Nephron progenitor cell (in vitro differentiated cells): ENCODE results near the gene GFRA1.

Experiments
- DNase-seq: peaks from one replicate; pipeline ENCODE4 v3.0.0; 2021
- H3K27ac Mint-ChIP-seq: 2 replicates; pipeline ENCODE4 v1.8.0; 2021; ENCODE audit warnings: mild to moderate bottlenecking, moderate library complexity, mixed read lengths
- H3K27me3 Mint-ChIP-seq: 2 replicates; pipeline ENCODE4 v1.8.0; 2021; ENCODE audit warnings: mild to moderate bottlenecking, low read depth, mixed read lengths; ENCODE audit not compliant: poor library complexity
- H3K36me3 Mint-ChIP-seq: 2 replicates; pipeline ENCODE4 v1.8.0; 2021; ENCODE audit warnings: low read depth, mixed read lengths
- H3K4me1 Mint-ChIP-seq: 2 replicates; pipeline ENCODE4 v1.8.0; 2021; ENCODE audit warnings: mixed read lengths
- H3K4me3 Mint-ChIP-seq: 2 replicates; pipeline ENCODE4 v1.8.0; 2021; ENCODE audit warnings: mild to moderate bottlenecking, moderate library complexity, mixed read lengths
- H3K9me3 Mint-ChIP-seq: 2 replicates; pipeline ENCODE4 v1.8.0; 2021; ENCODE audit warnings: mild to moderate bottlenecking, moderate library complexity, mixed read lengths
- CTCF ChIP-seq: fragments of 200-600 bp; sonication (generic); IDR thresholded peaks from 2 replicates; pipeline ENCODE4 v1.5.0; 2021; ENCODE audit warnings: antibody characterized with exemption

GFRA1 gene

GRCh38 chr10:116185199-116185867 is 87.7 kb downstream of the GFRA1 start:
- no peak for DNase-seq
- TF ChIP-seq CTCF: no peak
- Mint-ChIP-seq H3K27ac (no peak overlapping the region), H3K4me1 (peaks cover 30% of the 10 kb centered on the region), H3K36me3 (no peaks in the 10 kb centered on the region), H3K4me3 (no peak overlapping the region), H3K27me3 (peaks cover 27% of the 10 kb centered on the region), H3K9me3 (no peaks in the 10 kb centered on the region)

DNA sequence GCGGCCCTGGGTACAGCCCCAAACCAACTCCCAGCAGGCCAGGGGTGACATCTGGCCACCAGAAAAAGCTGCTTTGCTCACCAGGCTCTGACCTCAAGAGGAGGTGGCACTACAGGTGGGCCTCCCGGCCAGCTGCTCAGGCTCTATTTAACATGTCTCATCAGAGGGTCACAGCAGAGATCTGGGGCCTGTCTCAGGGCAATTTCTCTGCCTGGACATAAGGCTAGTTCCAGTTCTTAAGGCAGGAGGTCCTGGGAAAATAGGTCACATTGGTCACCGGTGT is 88.6 kb downstream of the GFRA1 start:
- Mint-ChIP-seq H3K4me3 (no peak overlapping the region), H3K9me3 (no peaks in the 10 kb centered on the region), H3K36me3 (no peaks in the 10 kb centered on the region), H3K4me1 (peaks cover 30% of the 10 kb centered on the region), H3K27ac (no peak overlapping the region), H3K27me3 (peaks cover 25% of the 10 kb centered on the region)
- TF ChIP-seq CTCF: no peak
- no peak for DNase-seq

- Mint-ChIP-seq H3K4me1 (peaks cover 30% of the 10 kb centered on the region), H3K9me3 (no peaks in the 10 kb centered on the region), H3K36me3 (no peaks in the 10 kb centered on the region), H3K4me3 (no peak overlapping the region), H3K27ac (no peak overlapping the region), H3K27me3 (peaks cover 23% of the 10 kb centered on the region)
- DNase-seq: peak; percentile 45
- no peak for TF ChIP-seq CTCF
These were observed 89.1 kb downstream of the GFRA1 start for GRCh38 chr10:116183733-116184511.

DNA sequence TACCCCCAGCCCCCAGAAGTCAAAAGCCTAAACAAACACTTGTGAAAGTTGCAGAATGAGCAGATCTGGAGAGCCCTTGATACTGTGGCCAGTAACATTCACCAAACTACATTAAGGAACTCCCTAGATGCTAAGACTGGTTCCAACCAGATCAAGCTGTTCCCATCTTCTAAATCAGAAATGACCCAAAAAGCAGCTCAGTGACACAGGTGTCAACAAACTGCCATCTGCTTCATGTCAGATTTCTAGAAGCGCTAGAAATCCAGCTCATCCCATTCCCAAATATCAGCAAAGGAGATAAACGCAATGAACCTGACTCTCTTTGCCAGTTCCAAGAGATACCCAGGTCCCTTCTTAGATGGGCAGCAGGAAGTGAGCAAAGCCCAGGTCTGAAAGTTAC is 90.6 kb downstream of the GFRA1 start:
- no peaks in the 10 kb centered on the region for H3K9me3 Mint-ChIP-seq
- H3K4me3 Mint-ChIP-seq: no peak overlapping the region
- H3K4me1 Mint-ChIP-seq: peaks cover 23% of the 10 kb centered on the region

GRCh38 chr10:116178086-116178605 is 94.9 kb downstream of the GFRA1 start:
- Mint-ChIP-seq H3K4me1 (no peaks in the 10 kb centered on the region), H3K27ac (no peak overlapping the region)
- no peak for DNase-seq

More for the DNA sequence above, 90.6 kb downstream of the GFRA1 start:
- TF ChIP-seq CTCF: no peak
- Mint-ChIP-seq H3K27ac (no peak overlapping the region), H3K27me3 (peaks cover 23% of the 10 kb centered on the region), H3K36me3 (no peaks in the 10 kb centered on the region)
- DNase-seq: no peak

More at GRCh38 chr10:116178086-116178605, 94.9 kb downstream of the GFRA1 start:
- Mint-ChIP-seq H3K36me3 (no peaks in the 10 kb centered on the region), H3K27me3 (peaks cover 27% of the 10 kb centered on the region), H3K4me3 (no peak overlapping the region), H3K9me3 (no peaks in the 10 kb centered on the region)
- no peak for TF ChIP-seq CTCF
